GM12878 (cell line): ENCODE measurements around the gene NPRL2. TPM values are rescaled to one million over a fixed set of nuclear protein-coding genes. Genes with fewer than 3 reads are reported as not detected.

Experiments
- BCLAF1 ChIP-seq: fragments of 450-650 bp; IDR thresholded peaks from 2 replicates; pipeline ENCODE4 v1.6.1; 2017; ENCODE audit warnings: antibody characterized with exemption, mild to moderate bottlenecking, moderate library complexity
- CHD2 ChIP-seq: IDR thresholded peaks from 2 replicates; pipeline ENCODE4 v1.6.1; 2011; ENCODE audit warnings: low read depth, low read length, improper control_type of control experiment, borderline replicate concordance
- CREM ChIP-seq: IDR thresholded peaks from 2 replicates; pipeline ENCODE4 v1.6.1; 2014; ENCODE audit warnings: antibody characterized with exemption, low read depth
- DPF2 ChIP-seq: fragments of 450-650 bp; IDR thresholded peaks from 2 replicates; pipeline ENCODE4 v1.6.1; 2017; ENCODE audit warnings: mild to moderate bottlenecking
- ELK1 ChIP-seq: IDR thresholded peaks from 2 replicates; pipeline ENCODE4 v1.6.1; 2012; ENCODE audit warnings: low read depth, low read length, improper control_type of control experiment
- ETV6 ChIP-seq, 2 experiments: fragments of 450-650 bp in 1 of 2; IDR thresholded peaks in 1 of 2; conservative IDR thresholded peaks in 1 of 2; 2 replicates each; pipeline ENCODE4 v1.6.1; 2014; ENCODE audit warnings: antibody characterized with exemption in 1 of 2, borderline replicate concordance in 1 of 2, low read depth in 1 of 2, mild to moderate bottlenecking in 1 of 2, moderate library complexity in 1 of 2
- KAT2A ChIP-seq: conservative IDR thresholded peaks from 2 replicates; pipeline ENCODE4 v1.6.1; 2011; ENCODE audit warnings: low read depth, low read length; ENCODE audit not compliant: control insufficient read depth
- MYB ChIP-seq: fragments of 150-350 bp; IDR thresholded peaks from 2 replicates; pipeline ENCODE4 v1.6.1; 2014; ENCODE audit warnings: mild to moderate bottlenecking, low read depth, low read length, borderline replicate concordance
- NRF1 ChIP-seq: conservative IDR thresholded peaks from 2 replicates; pipeline ENCODE4 v1.6.1; 2011; ENCODE audit warnings: mild to moderate bottlenecking, low read depth, low read length, improper control_type of control experiment
- PAX5 ChIP-seq: IDR thresholded peaks from 2 replicates; pipeline ENCODE4 v1.6.1; 2011; ENCODE audit warnings: low read depth, low read length, borderline replicate concordance
- PAX8 ChIP-seq: fragments of 450-650 bp; IDR thresholded peaks from 2 replicates; pipeline ENCODE4 v1.6.1; 2017; ENCODE audit warnings: mild to moderate bottlenecking, moderate library complexity
- ZBTB4 ChIP-seq: fragments of 450-650 bp; formaldehyde crosslinking; IDR thresholded peaks from 2 replicates; pipeline ENCODE4 v1.4.0; 2022; ENCODE audit warnings: mild to moderate bottlenecking, moderate library complexity
- ZBTB40 ChIP-seq: fragments of 450-650 bp; IDR thresholded peaks from 2 replicates; pipeline ENCODE4 v1.6.1; 2016; ENCODE audit warnings: mild to moderate bottlenecking, moderate library complexity, borderline replicate concordance
- ZNF24 ChIP-seq: fragments of 450-650 bp; IDR thresholded peaks from 2 replicates; pipeline ENCODE4 v1.6.1; 2017; ENCODE audit warnings: antibody characterized with exemption, mild to moderate bottlenecking
- polyA plus RNA-seq, 11 experiments: library from polyadenylated mRNA; depleted of rRNA in 4 of 11; unstranded in 6 of 11; stranded (reverse) in 5 of 11; fragments of >200 nt; fragmentation: Nextera tagmentation in 4 of 11; fragmentation: Illumina TruSeq in 1 of 11; extraction: Ambion mirVana in 4 of 11; extraction: Trizol in 1 of 11; gene quantifications; 1 replicate in 1 of 11; 2 replicates in 10 of 11; pipeline versions ENCODE4 v1.2.1 to v1.2.3, GENCODE V29; 2011 to 2016; ENCODE audit warnings: inconsistent platforms in 2 of 11, missing spikeins in 2 of 11, low read depth in 1 of 11
- total RNA-seq, 4 experiments: library from RNA; depleted of rRNA in 3 of 4; stranded (reverse); fragments of >200 nt in 3 of 4; fragmentation: Illumina TruSeq in 1 of 4; extraction: Trizol in 1 of 4; gene quantifications; 2 replicates each; pipeline versions ENCODE4 v1.2.1 to v1.2.3, GENCODE V29; 2013 to 2021

NPRL2 gene
- total and polyA plus RNA-seq, 10 of the 15 experiments (the other 5 are each of a cell fraction or from before 2014, with no cell fraction given) = 17.8 to 54.2 (median 32.9) TPM

- no peak for TF ChIP-seq BCLAF1
- TF ChIP-seq DPF2 = peak; percentile 90
- no peak for TF ChIP-seq ETV6 (conservative IDR thresholded peaks at IDR 0.05 in 1 of 2, IDR thresholded peaks at IDR 0.05 in 1 of 2; ENCODE audit: borderline replicate concordance in 1 of 2, low read depth in 1 of 2)
- no peak for TF ChIP-seq NRF1
- TF ChIP-seq ZBTB4 (CRISPR knock-in tag) = no peak
- TF ChIP-seq PAX5 = peak; percentile 25; the same call in 1 of the 2 replicates
- no peak for TF ChIP-seq CHD2
- TF ChIP-seq PAX8 = no peak
- TF ChIP-seq KAT2A = no peak
- TF ChIP-seq ZBTB40 = peak; percentile 52; the same call in 1 of the 2 replicates
- 0 out of 2 replicates have a peak, but pooled peaks have one; percentile 6 for TF ChIP-seq CREM
- TF ChIP-seq ZNF24 = no peak
- TF ChIP-seq ELK1 = no peak
- no peak for TF ChIP-seq MYB
Observed at GRCh38 chr3:50340448-50341329, 9.9 kb downstream of the NPRL2 start, which contains the start of gene RASSF1 (continued).
